Endothelial cell of umbilical vein (primary cell): ENCODE data around the gene LRRFIP2. TPM values are rescaled to one million over a fixed set of nuclear protein-coding genes. Genes with fewer than 3 reads are reported as not detected.

ENCODE experiments used
- BruUV-seq: library from RNA; stranded (reverse); fragments of 400-500 nt; replicated peaks from 2 replicates; lab custom pipeline; 2021; lab: Mats Ljungman, UMichigan
- CTCF ChIA-PET: fragments of 300-600, 350-600 bp; sonication (Branson Sonifier 250); formaldehyde crosslinking; loops from one replicate; lab custom pipeline; 2021; ENCODE audit warnings: antibody characterized with exemption, inconsistent platforms; lab: Charles Lee
- POLR2A ChIA-PET: fragments of 300-600, 350-600 bp; sonication (Branson Sonifier 250); formaldehyde crosslinking; loops from one replicate; lab custom pipeline; 2021; ENCODE audit warnings: antibody characterized with exemption, inconsistent platforms; lab: Charles Lee
- DNase-seq: peaks from one replicate; pipeline ENCODE4 v3.0.0-alpha.2; 2011; ENCODE audit warnings: low read depth, low spot score
- FAIRE-seq: peaks from 2 replicates; lab custom pipeline; 2011; peaks lifted over from hg19 to GRCh38; lab: Jason Lieb, UNC
- H2AFZ ChIP-seq: 2 replicates; pipeline ENCODE4 v1.6.0; 2012; ENCODE audit warnings: low read depth, low read length, control low read depth, inconsistent platforms
- H3K27ac ChIP-seq: 2 replicates; pipeline ENCODE4 v1.5.1; 2011; ENCODE audit warnings: low read depth, mild to moderate bottlenecking, control low read depth, low read length, moderate library complexity; ENCODE audit not compliant: insufficient read depth
- H3K27me3 ChIP-seq, 2 experiments: 2 replicates each; pipeline versions ENCODE4 v1.6.0 to v1.6.1; 2011; ENCODE audit warnings: low read length in 2 of 2, mixed read lengths in 1 of 2; ENCODE audit not compliant: control insufficient read depth in 2 of 2, insufficient read depth in 2 of 2
- H3K36me3 ChIP-seq, 2 experiments: 2 replicates in 1 of 2; 3 replicates in 1 of 2; pipeline ENCODE4 v1.5.1; 2011; ENCODE audit warnings: low read length in 2 of 2, mild to moderate bottlenecking in 1 of 2, moderate library complexity in 1 of 2; ENCODE audit not compliant: control insufficient read depth in 2 of 2, insufficient read depth in 2 of 2; ENCODE audit errors: extremely low read depth in 1 of 2
- H3K4me1 ChIP-seq: 3 replicates; pipeline ENCODE4 v1.5.1; 2011; ENCODE audit warnings: mild to moderate bottlenecking, low read length; ENCODE audit not compliant: control insufficient read depth, insufficient read depth; ENCODE audit errors: extremely low read depth
- H3K4me2 ChIP-seq: 2 replicates; pipeline ENCODE4 v1.6.1; 2011; ENCODE audit warnings: low read length, control low read depth, mixed read lengths; ENCODE audit not compliant: insufficient read depth
- H3K4me3 ChIP-seq, 3 experiments: fragments of 200-600 bp in 1 of 3; sonication (generic), shearing (Covaris generic) in 1 of 3; replicated peaks in 1 of 3; 2 replicates each; pipeline ENCODE4 v1.5.1; 2011 to 2016; ENCODE audit warnings: control low read depth in 3 of 3, low read length in 3 of 3, mild to moderate bottlenecking in 2 of 3, inconsistent platforms in 1 of 3, low read depth in 1 of 3, moderate library complexity in 1 of 3; ENCODE audit not compliant: insufficient read depth in 1 of 3
- H3K79me2 ChIP-seq: 2 replicates; pipeline ENCODE4 v1.6.0; 2012; ENCODE audit warnings: low read length, inconsistent platforms; ENCODE audit not compliant: control insufficient read depth, insufficient read depth
- H3K9ac ChIP-seq: replicated peaks from 2 replicates; pipeline ENCODE3; 2011; ENCODE audit warnings: low read length, control low read depth; ENCODE audit not compliant: insufficient read depth; ENCODE audit errors: extremely low read depth
- H3K9me1 ChIP-seq: replicated peaks from 3 replicates; pipeline ENCODE4 v1.6.0; 2011; ENCODE audit warnings: mild to moderate bottlenecking, low read length; ENCODE audit not compliant: control insufficient read depth, insufficient read depth; ENCODE audit errors: extremely low read depth
- H3K9me3 ChIP-seq: replicated peaks from 2 replicates; pipeline ENCODE4 v1.5.1; 2012; ENCODE audit warnings: low read length, inconsistent platforms; ENCODE audit not compliant: control insufficient read depth, insufficient read depth
- H4K20me1 ChIP-seq: replicated peaks from 2 replicates; pipeline ENCODE3; 2011; ENCODE audit warnings: mild to moderate bottlenecking, low read length; ENCODE audit not compliant: control insufficient read depth, insufficient read depth; ENCODE audit errors: extremely low read depth
- CTCF ChIP-seq, 2 donors: IDR thresholded peaks; 1 replicate in 1 of 2; 2 replicates in 1 of 2; pipeline ENCODE4 v1.5.1; 2011; ENCODE audit warnings: low read length in 2 of 2, mild to moderate bottlenecking in 2 of 2, moderate library complexity in 2 of 2, control low read depth in 1 of 2, inconsistent platforms in 1 of 2, low read depth in 1 of 2; ENCODE audit not compliant: insufficient read depth in 1 of 2; ENCODE audit errors: extremely low read depth in 1 of 2
- EZH2 ChIP-seq: IDR thresholded peaks from 2 replicates; pipeline ENCODE4 v1.6.1; 2012; ENCODE audit warnings: borderline replicate concordance, low read depth, mild to moderate bottlenecking, moderate library complexity, low read length, inconsistent platforms; ENCODE audit not compliant: severe bottlenecking
- FOS ChIP-seq: IDR thresholded peaks from 2 replicates; pipeline ENCODE4 v1.6.1; 2011; ENCODE audit warnings: mild to moderate bottlenecking, low read length, moderate library complexity, borderline replicate concordance; ENCODE audit not compliant: insufficient read depth
- GATA2 ChIP-seq: IDR thresholded peaks from 2 replicates; pipeline ENCODE4 v1.7.0; 2011; ENCODE audit warnings: low read depth, mild to moderate bottlenecking, moderate library complexity, mixed read lengths, low read length; ENCODE audit not compliant: insufficient read length, insufficient read depth
- JUN ChIP-seq: IDR thresholded peaks from 2 replicates; pipeline ENCODE4 v1.6.1; 2011; ENCODE audit warnings: borderline replicate concordance, low read depth; ENCODE audit not compliant: insufficient read length, insufficient read depth
- MAX ChIP-seq: IDR thresholded peaks from 2 replicates; pipeline ENCODE4 v1.6.1; 2011; ENCODE audit not compliant: insufficient read depth, insufficient read length
- MYC ChIP-seq: IDR thresholded peaks from one replicate; pipeline ENCODE4 v1.6.1; 2011; ENCODE audit warnings: mild to moderate bottlenecking, low read depth, low read length
- POLR2AphosphoS5 ChIP-seq: IDR thresholded peaks from 2 replicates; pipeline ENCODE4 v1.6.1; 2012; ENCODE audit warnings: low read depth, mild to moderate bottlenecking, control low read depth, low read length, moderate library complexity; ENCODE audit not compliant: insufficient read depth
- dilution Hi-C: fragments of 300-500 bp; cut with MboI; formaldehyde crosslinking; loops from one replicate; pipeline ENCODE4 v1.15.0; 2019; ENCODE audit warnings: low sequenced_read_pairs; ENCODE audit not compliant: extremely low pct_ligation_motif_present
- intact Hi-C: fragments of 100-400 bp; cut with micrococcal nuclease; formaldehyde crosslinking; loops from one replicate; pipeline ENCODE4 v1.10.0; 2022
- polyA plus RNA-seq, 4 experiments: library from polyadenylated mRNA; depleted of rRNA in 3 of 4; stranded (reverse) in 3 of 4; unstranded in 1 of 4; fragments of >200 nt; gene quantifications; 2 replicates each; pipeline versions ENCODE4 v1.2.1 to v1.2.3, GENCODE V29; 2011 to 2012; ENCODE audit warnings: missing spikeins in 1 of 4
- total RNA-seq: library from RNA; stranded (reverse); gene quantifications from 2 replicates; pipeline ENCODE4 v1.2.3, GENCODE V29; 2021

Gene LRRFIP2
- total and polyA plus RNA-seq, 2 donors (not counting 3 experiments of a cell fraction or from before 2014, with no cell fraction given), result 20.8 to 78.9 TPM

GRCh38 chr3:37086918-37087317, 87.5 kb downstream of the LRRFIP2 start:
- Histone ChIP-seq H3K4me1 (no peaks in the 10 kb centered on the region), H3K4me2 (no peak overlapping the region), H3K9me3 (no peaks in the 10 kb centered on the region), H2AFZ (no peak overlapping the region), H3K36me3 (peaks cover 0 to 2% of the 10 kb centered on the region in 2 experiments), H4K20me1 (no peaks in the 10 kb centered on the region), H3K27me3 (no peaks in the 10 kb centered on the region), H3K9me1 (no peaks in the 10 kb centered on the region), H3K4me3 (no peak overlapping the region), H3K79me2 (peaks cover 5% of the 10 kb centered on the region), H3K27ac (no peak overlapping the region), H3K9ac (no peak overlapping the region)
- POLR2A ChIA-PET, result no interaction called here
- FAIRE-seq, result no peak
- dilution Hi-C loops, result no loop called here
- CTCF ChIA-PET, result no interaction called here
- BruUV-seq, result no TSS peak
- intact Hi-C loops, result no loop called here
- DNase-seq, result no peak
- TF ChIP-seq MYC, result no peak
- no peak for TF ChIP-seq CTCF (IDR thresholded peaks at IDR 0.05; ENCODE audit: extremely low read depth in 1 of 2, insufficient read depth in 1 of 2, low read depth in 1 of 2, low read length in 2 of 2)
- TF ChIP-seq MAX, result no peak
- TF ChIP-seq POLR2AphosphoS5, result no peak
- no peak for TF ChIP-seq FOS
- TF ChIP-seq JUN, result no peak
- TF ChIP-seq EZH2, result no peak
- TF ChIP-seq GATA2, result no peak
